Occipital lobe (tissue), 2 donors: Measurements from ENCODE around the gene BCL7B. TPM values are rescaled to one million over a fixed set of nuclear protein-coding genes. Genes with fewer than 3 reads are reported as not detected.
"Not testable (repeated sequence)": the region's sequence is repeated elsewhere in the genome, so short reads cannot be mapped to it uniquely, and the experiment has no call there.

Experiments
- DNase-seq: peaks from one replicate; lab custom pipeline; 2025; lab: John Stamatoyannopoulos, UW
- total RNA-seq: library from RNA; depleted of rRNA; stranded (reverse); fragments of >200 nt; gene quantifications from one replicate; pipeline ENCODE4 v1.2.3, GENCODE V29; 2014

Gene BCL7B
- total RNA-seq = 9.4 TPM

DNA sequence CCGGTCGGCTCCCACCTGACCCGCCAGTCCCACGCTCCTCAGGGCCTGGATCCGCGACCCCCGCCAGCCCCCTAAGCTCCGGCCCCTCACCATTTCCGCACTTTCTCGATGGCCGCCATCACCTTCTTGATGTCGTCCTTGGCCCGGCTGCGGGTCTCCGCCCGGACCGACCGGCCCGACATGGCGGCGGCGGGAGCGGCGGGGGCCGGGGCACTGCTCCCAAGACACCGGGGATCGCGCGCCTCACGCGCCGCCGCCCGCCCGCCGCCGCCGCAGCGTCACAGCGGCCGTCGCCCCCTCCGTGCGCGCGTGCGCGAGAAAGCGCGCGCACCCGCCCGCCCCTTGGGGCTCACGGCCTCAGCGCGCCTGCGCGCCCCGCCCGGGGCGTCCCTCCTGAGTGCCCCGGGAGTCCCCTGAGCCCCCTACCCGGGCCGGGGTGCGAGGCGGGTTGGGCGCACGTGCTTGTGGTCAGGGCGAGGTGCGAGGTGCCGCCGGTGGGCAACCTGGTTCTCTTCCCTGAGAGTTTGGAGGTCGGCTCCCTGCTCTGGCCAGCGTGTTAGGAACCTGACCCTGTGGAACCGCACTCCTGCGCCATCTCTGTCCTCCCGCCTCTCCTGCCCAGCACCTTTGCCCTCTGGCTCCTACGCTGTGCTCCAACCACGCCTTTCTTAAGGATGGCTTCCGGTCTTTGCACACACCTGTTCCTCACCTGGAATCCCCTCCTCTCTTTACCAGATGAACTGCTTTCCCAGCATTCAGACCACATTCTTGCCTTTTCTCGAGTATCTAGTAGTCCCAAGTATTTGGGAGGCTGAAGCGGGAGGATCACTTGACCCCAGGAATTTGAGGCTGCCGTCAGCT lies at the start of gene BCL7B:
Gene BCL7B (minus strand): TSS at position 294 of the 861 bp plus-strand sequence. CDS start 112 bp downstream, at position 182.
- peak; percentile 45 for DNase-seq

DNA sequence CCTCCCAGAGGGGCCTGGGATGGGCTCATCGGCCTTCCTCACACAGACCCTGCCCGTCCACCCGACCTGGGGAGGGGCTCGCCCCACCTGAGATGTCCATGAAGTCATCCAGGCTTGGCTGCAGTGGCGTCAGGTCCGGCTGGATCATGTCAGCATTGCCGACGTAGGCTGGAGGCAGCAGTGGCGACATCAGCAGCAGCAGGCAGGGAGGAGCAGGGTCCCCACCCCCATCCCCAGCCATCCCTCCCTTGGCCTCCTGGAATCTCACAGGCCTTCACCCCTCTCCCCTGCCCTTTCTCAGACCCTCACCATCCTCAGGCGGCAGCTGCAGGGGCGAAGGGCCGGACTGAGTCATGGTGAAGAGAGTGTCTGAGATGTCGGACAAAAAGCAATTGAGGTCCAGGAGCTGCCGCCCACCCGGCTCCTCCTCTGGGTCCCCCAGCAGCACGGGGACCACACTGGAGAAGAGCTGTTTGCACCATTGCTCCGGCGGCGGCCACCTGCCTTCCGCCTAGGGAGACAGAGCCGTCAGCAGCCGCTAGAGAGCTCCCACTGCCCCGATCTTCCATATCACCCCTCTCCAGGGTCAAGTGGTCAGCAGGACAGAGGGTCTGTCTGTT lies 48.2 kb upstream of the BCL7B start:
- no peak for DNase-seq

DNA sequence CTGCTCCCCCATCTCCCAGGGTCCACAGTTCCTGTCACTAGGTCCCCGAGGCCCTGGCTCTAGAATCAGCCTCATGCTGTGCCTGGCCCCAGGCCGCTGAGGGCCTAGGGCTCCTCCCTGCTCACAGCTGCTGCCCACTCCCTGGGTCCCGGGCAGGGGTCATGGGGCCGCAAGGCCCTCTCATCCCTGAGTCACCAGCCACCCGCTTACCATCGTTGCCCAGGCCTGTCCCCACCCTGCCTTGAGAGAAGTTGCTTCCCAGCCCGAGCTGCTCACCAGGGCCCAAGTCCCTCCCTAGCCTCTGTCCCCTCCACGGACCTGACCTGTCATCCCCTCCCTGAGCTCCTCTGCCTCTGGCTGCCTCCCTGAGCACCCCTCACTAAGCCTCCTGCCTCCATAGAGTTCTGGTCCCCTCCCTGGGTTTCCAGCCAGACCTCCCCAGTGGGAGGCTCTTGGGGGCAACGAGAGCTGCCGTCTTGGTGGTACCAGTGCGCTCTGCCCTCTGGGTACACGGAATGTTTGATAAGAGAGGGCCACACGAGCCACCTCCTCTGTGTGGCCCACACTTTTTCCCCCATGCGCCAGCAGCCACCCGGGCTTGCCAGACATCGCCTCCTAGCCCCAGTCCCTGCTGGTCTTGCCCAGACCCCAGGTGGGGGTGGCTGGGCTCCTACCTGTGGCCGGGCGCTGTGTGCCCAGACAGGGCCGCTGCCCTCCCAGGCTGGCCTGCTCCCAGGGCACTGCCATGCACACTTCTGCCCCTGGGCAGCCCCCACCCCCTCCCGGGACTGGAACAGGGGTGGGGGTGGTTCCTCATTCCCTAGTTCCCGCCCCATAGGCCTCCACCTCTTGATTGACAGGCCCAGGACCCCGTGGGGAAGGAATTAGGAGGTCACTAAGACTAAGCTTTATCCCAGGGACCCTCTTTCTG lies 45.5 kb upstream of the BCL7B start:
- no peak for DNase-seq

DNA sequence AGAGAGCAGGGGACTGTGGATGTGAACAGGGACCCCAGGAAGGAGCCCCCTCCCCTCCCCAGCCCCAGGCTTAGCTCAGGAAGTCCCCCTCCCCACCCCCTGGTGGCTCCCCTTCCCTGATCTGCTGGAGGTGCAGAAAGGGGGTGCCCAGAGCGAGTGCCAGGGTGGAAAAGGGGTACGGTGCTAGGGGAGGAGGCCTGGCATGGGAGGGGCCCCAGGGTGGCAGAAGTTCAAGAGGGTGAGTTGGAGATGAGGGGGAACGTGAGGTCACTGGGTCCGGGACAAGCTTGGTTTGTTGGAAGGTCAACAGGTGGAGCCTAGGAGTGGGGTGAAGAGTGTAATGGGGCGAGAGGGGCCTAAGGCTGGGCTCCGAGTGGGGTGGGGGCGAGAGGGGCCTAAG lies 42.4 kb upstream of the BCL7B start:
- no peak for DNase-seq

DNA sequence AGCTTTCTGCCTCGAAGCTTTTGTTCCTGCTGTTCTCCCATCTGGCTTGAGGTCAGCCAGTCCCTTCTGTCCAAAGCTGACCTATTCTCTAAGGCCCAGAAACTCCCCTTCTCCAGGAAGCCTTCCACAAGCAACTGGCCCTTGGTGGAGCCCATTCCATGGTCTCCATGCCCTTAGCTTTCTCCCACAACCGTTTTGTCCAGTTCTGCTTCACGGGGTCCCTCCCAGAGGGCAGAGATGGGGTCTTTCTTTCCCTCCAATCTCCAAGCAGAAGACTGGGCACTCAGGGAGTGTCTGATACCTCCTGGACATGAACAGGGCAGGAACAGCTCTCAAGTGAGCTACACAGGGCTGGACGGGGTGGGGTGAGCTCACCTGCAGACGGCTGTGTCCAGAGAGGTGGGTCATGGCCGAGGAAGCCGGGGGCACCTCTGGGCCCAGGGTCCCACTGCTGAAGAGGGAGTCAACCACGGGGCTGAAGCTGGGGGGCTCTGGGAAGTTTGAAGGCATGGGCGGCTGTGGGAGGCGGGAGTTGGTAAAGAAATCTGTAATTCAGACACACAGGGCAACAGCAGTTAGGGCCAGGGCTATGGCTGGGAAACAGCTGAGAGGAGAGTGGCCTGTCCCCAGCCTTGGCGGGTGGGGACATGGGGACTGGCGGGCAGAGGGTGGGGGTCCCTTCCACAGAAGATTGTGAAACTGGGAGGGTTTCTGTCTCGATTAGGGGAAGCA lies 41.8 kb upstream of the BCL7B start:
- no peak for DNase-seq

DNA sequence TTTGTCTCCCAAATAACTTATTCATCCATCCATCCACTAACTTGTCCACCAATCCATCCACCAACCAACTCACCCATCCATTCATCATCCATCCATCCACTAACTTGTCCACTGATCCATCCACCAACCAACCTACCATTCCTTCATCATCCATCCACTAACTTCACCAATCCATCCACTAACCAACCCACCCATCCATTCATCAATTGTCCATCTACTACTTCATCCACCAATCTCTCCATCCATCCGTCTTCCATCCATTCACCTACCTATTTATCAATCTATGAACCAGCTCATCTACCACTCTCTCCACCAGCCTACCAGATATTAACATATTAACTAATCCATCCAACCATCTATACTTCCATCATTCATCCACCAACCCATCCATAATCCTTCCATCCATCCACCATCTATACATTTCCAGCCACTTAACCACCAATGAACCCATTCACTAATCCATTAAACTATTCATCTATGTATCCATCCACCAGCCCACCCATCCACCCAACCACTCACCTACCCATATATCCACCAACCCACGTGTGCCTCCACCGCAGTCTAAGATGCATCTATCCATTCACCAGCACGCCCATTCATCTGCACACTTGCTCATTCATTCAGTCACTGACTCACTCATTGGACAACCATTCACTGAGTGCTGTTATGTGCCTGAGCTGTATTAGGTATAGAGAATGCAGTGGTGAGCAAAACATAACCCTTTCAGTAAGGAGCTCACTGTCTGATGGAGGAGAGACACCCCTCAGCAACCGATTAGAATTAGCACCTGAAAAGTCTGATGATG lies 40.7 kb upstream of the BCL7B start:
- DNase-seq = no peak

GRCh38 chr7:73596191-73597065 lies 38.9 kb upstream of the BCL7B start:
- DNase-seq = no peak

DNA sequence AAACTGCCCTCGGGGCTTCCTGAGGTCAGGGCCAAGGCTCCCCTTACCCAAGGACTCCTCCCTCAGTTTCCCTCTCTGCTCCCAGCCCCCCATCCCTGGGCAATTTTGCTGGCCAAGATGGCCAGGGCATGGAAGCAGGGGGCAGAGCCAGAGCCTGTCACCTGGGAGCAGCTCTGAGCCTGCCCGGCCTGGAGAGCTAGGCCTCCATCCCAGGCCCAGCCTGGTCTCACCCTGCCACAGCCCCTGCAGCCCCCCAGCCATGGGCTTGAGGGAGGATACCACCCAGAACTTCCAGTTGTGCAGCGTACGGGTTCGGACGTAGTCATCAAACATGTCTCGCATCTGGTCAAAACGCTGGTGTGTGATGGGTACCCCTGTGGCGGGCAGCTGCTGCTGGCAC lies 37.9 kb upstream of the BCL7B start:
- no peak for DNase-seq

- DNase-seq = no peak
These were observed 35.9 kb upstream of the BCL7B start for GRCh38 chr7:73593207-73594045.

GRCh38 chr7:73586911-73587310 lies 29.4 kb upstream of the BCL7B start:
- no peak for DNase-seq

DNA sequence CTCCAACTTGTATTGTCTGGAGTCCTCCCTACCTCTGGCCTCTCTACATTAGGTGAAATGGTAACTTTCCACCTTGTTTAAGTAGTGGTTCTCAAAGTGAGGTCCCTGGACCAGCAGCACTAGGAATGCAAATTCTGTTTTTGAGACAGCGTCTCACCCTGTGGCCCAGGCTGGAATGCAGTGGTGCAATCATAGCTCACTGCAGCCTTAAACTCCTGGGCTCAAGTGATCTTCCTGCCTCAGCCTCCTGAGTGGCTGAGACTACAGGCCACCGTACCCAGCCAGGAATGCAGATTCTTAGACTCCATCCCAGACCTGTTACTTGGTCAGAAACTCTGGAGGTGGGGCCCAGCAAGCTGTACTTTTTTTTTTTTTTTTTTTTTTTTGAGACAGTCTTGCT lies 27.7 kb upstream of the BCL7B start:
- DNase-seq = no peak

GRCh38 chr7:73582664-73583202 lies 25.2 kb upstream of the BCL7B start:
- no peak for DNase-seq

- not testable (repeated sequence) for DNase-seq
These were observed 23.5 kb upstream of the BCL7B start for GRCh38 chr7:73581006-73581405.

DNA sequence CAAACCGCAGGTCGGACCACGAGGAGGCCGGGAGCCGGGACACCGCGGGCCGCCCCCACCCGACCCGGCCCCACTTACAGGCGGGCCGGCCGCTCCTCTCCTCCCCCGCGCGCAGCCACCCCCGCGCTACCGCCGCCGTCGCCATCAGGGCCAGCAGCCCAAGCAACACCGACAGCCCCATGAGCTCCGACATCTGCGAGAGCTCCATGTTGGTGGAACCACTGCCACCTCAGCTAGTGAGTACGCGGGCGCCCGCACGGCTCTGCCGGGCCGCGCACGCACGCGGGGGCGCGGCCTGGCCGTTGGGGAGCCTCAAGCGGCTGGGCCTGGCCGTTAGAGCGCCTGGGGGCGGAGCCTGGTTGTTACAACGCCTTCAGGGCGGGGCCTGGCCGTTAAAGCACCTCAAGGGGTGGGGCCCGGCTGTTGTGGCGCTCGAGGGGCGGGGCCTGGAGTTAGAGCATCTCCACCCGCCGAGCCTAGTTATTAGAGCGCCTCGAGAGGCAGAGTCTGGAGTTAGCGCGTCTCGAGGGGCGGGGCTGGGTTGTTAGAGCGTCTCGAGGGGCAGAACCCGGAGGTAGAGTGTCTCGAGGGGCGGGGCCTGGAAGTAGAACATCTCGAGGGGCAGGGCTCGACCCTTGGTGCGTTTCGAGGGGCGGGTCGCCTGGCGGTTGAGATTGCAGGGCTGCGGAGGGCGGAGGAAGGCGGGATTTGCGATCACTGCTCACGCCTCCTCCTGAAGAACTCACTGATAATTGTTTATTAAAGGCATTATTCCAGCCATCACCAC lies 21.0 kb upstream of the BCL7B start, which contains the start of gene TBL2:
Gene TBL2 (minus strand): TSS at position 238 of the 787 bp plus-strand sequence. CDS start 30 bp downstream, at position 208.
- peak; percentile 95 for DNase-seq

DNA sequence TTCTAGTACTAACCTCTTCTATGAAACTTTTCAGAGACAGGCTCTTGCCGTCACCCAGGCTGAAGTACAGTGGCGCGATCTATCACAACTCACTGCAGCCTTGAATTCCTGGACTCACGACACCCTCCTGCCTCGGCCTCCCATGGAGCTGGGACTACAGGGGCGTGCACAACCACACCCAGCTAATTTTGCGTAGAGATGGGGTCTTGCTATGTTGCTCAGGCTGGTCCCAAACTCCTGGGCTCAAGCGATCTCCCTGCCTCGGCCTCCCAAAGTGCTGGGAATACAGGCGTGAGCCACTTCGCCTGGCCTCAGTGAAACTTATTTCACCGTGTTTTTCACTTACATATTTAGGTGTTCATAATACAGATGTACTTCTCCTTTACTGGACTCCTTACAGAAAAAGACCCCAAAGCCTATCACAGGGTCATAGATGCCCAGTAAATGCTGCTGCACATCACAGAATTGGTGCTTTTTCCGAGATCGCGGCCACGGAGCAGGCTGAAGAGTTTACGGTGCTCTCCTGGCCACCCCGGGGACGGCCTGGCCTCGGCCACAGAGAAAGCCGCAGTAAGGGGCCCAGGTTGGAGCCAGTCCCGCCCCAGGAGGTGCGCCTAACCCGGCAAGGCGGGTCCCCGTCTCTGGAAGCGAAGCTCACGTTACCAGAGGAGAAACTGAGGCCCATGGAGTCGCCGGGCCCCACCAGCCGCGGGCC lies 20.3 kb upstream of the BCL7B start:
- DNase-seq = no peak

- DNase-seq = no peak
These were observed 16.3 kb upstream of the BCL7B start for GRCh38 chr7:73573791-73574190.
